Renal cortical epithelial cell (primary cell): ENCODE results near the gene GPS1. TPM values are rescaled to one million over a fixed set of nuclear protein-coding genes. Genes with fewer than 3 reads are reported as not detected.

Experiments used
- DNase-seq: peaks from one replicate; pipeline ENCODE4 v3.0.0-alpha.2; 2011; ENCODE audit warnings: low read depth
- total RNA-seq: library from RNA; depleted of rRNA; stranded (reverse); fragments of >200 nt; gene quantifications from 2 replicates; pipeline ENCODE4 v1.2.3, GENCODE V29; 2014

The GPS1 gene
- total RNA-seq, 1 donor from 2014 or later: 119 TPM

GRCh38 chr17:82103553-82104451 lies 52.1 kb downstream of the GPS1 start:
- DNase-seq: peak; percentile 56

GRCh38 chr17:82104797-82105416 lies 53.2 kb downstream of the GPS1 start:
- no peak for DNase-seq

- no peak for DNase-seq
Observed at GRCh38 chr17:82105417-82105881, 53.8 kb downstream of the GPS1 start.

GRCh38 chr17:82105882-82106687 lies 54.4 kb downstream of the GPS1 start:
- DNase-seq: peak; percentile 30

- no peak for DNase-seq
Observed at GRCh38 chr17:82106688-82107305, 55.1 kb downstream of the GPS1 start.

Other genes with a start within 250 kb of the GPS1 start
- not detected in 2 replicates for gene GCGR, start 247.7 kb upstream of the GPS1 start, total RNA-seq
- gene MCRIP1, start 218.6 kb upstream of the GPS1 start, total RNA-seq: 55.0 and 101 TPM in 2 replicates
- gene PPP1R27, start 216.8 kb upstream of the GPS1 start, total RNA-seq: not detected in 2 replicates
- gene P4HB, start 191.4 kb upstream of the GPS1 start, total RNA-seq: 1,064 and 1,065 TPM in 2 replicates
- gene ARHGDIA, start 180.6 kb upstream of the GPS1 start, total RNA-seq: 161 and 237 TPM in 2 replicates
- 46.8 and 109 TPM in 2 replicates for gene ALYREF, start 160.3 kb upstream of the GPS1 start, total RNA-seq
- gene ANAPC11, start 160.2 kb upstream of the GPS1 start, total RNA-seq: 77.3 and 104 TPM in 2 replicates
- 0.25 and 3.3 TPM in 2 replicates for gene NPB, start 149.7 kb upstream of the GPS1 start, total RNA-seq
- 18.6 and 47.2 TPM in 2 replicates for gene PCYT2, start 140.5 kb upstream of the GPS1 start, total RNA-seq
- 17.9 and 20.4 TPM in 2 replicates for gene SIRT7, start 133.7 kb upstream of the GPS1 start, total RNA-seq
- gene MAFG, start 124.2 kb upstream of the GPS1 start, total RNA-seq: 11.3 and 14.4 TPM in 2 replicates
- gene PYCR1, start 114.6 kb upstream of the GPS1 start, total RNA-seq: 69.3 and 122 TPM in 2 replicates
- not detected in 2 replicates for gene MYADML2, start 104.7 kb upstream of the GPS1 start, total RNA-seq
- 0.05 TPM in 1 of 2 replicates, not detected in the other for gene NOTUM, start 90.7 kb upstream of the GPS1 start, total RNA-seq
- gene ASPSCR1, start 74.3 kb upstream of the GPS1 start, total RNA-seq: 12.6 and 18.8 TPM in 2 replicates
- 13.6 and 63.6 TPM in 2 replicates for gene CENPX, start 29.0 kb upstream of the GPS1 start, total RNA-seq
- 15.2 and 15.8 TPM in 2 replicates for gene LRRC45, start 28.6 kb upstream of the GPS1 start, total RNA-seq
- 7.7 and 16.8 TPM in 2 replicates for gene RAC3, start 20.2 kb upstream of the GPS1 start, total RNA-seq
- 19.4 and 35.4 TPM in 2 replicates for gene DCXR, start 14.2 kb upstream of the GPS1 start, total RNA-seq
- 27.3 and 31.0 TPM in 2 replicates for gene RFNG, start 87 bp upstream of the GPS1 start, total RNA-seq
- 66.3 and 79.9 TPM in 2 replicates for gene DUS1L, start 13.9 kb downstream of the GPS1 start, total RNA-seq
- gene FASN, start 46.3 kb downstream of the GPS1 start, total RNA-seq: 84.0 and 103 TPM in 2 replicates
- gene CCDC57, start 160.9 kb downstream of the GPS1 start, total RNA-seq: 7.3 and 28.2 TPM in 2 replicates
- 290 and 393 TPM in 2 replicates for gene SLC16A3, start 177.1 kb downstream of the GPS1 start, total RNA-seq
- 55.4 and 115 TPM in 2 replicates for gene CSNK1D, start 221.8 kb downstream of the GPS1 start, total RNA-seq